DOHH2 (cell line): ENCODE data around the gene XCL1.

Source experiments
- EZH2phosphoT487 ChIP-seq: fragments of 200-600 bp; sonication (generic); IDR thresholded peaks from 2 replicates; pipeline ENCODE4 v1.6.1; 2017; ENCODE audit warnings: borderline replicate concordance, mild to moderate bottlenecking, antibody characterized with exemption, low read length, moderate library complexity, mixed read lengths
- TF ChIP-seq, protein P1 (sequence below): fragments of 200-600 bp; sonication (generic); IDR thresholded peaks from one replicate; pipeline ENCODE4 v1.5.1; 2014; ENCODE audit warnings: antibody characterized with exemption, mild to moderate bottlenecking, low read depth, low read length; ENCODE audit not compliant: poor library complexity, severe bottlenecking

GRCh38 chr1:168598125-168598524 is 21.7 kb downstream of the XCL1 start:
- TF ChIP-seq, protein P1, sequence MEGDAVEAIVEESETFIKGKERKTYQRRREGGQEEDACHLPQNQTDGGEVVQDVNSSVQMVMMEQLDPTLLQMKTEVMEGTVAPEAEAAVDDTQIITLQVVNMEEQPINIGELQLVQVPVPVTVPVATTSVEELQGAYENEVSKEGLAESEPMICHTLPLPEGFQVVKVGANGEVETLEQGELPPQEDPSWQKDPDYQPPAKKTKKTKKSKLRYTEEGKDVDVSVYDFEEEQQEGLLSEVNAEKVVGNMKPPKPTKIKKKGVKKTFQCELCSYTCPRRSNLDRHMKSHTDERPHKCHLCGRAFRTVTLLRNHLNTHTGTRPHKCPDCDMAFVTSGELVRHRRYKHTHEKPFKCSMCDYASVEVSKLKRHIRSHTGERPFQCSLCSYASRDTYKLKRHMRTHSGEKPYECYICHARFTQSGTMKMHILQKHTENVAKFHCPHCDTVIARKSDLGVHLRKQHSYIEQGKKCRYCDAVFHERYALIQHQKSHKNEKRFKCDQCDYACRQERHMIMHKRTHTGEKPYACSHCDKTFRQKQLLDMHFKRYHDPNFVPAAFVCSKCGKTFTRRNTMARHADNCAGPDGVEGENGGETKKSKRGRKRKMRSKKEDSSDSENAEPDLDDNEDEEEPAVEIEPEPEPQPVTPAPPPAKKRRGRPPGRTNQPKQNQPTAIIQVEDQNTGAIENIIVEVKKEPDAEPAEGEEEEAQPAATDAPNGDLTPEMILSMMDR, result no peak
- no peak for TF ChIP-seq EZH2phosphoT487
